Germinal center (tissue), 1 donor: ENCODE data around the gene PKD1L1.
"Not testable (repeated sequence)": the region's sequence is repeated elsewhere in the genome, so short reads cannot be mapped to it uniquely, and the experiment has no call there.

Experiments
- DNase-seq: peaks from one replicate; pipeline ENCODE4 v3.0.0; 2012; ENCODE audit warnings: mixed read lengths, low spot score

Gene PKD1L1

DNA sequence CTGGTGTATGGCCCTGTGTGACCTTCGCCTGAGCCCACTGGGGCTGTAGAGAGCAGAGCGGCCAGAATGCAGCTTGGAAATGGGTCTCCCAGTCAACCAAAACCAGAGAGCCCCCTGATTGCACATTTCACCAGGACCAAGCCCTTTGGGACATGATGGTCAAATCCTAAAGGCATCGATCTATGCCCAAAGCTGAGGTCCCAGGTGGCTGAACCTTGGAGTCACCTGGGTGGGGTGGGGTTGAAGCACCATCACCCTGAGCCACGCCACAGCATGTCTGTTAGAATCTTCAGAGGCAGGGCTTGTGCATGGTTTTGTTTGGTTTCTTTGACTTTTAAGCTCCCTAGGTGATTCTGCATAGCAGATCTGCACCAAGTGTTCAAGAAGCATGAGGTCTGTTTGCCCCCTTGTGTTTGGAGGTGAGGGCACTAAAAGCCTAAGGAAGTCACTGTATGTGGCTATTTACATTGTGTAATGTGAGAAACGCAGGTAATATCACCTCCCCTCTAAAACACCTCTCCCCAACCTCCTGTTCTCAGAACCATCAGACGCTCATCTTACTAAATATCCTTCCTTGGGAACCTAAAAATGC is 9.6 kb downstream of the PKD1L1 start:
- peak; percentile 45 for DNase-seq

- DNase-seq: peak; percentile 82
Measured at GRCh38 chr7:47937711-47938573, 10.3 kb downstream of the PKD1L1 start.

GRCh38 chr7:47937065-47937687 is 11.1 kb downstream of the PKD1L1 start:
- DNase-seq: peak; percentile 77

GRCh38 chr7:47936323-47936722 is 11.9 kb downstream of the PKD1L1 start:
- DNase-seq: no peak

DNA sequence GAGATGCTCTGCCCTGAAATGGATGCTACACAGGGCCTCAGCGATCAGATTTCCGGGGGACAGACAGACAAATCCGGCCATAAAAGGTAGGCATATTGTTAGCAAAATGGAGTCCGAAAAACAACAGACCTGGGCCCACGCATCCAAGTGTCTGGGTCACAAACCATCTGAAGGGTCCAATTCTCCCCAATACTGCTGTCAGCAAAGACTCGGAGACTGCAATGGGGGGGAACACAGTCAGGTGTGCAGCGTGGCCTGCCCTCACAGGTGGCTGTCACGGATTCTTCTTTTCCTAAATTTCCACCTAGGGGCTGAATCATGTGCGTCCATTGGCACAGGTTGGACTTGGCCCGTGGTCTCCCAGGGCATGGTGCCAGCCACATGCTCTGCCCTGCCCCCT is 12.9 kb downstream of the PKD1L1 start:
- DNase-seq: no peak

DNA sequence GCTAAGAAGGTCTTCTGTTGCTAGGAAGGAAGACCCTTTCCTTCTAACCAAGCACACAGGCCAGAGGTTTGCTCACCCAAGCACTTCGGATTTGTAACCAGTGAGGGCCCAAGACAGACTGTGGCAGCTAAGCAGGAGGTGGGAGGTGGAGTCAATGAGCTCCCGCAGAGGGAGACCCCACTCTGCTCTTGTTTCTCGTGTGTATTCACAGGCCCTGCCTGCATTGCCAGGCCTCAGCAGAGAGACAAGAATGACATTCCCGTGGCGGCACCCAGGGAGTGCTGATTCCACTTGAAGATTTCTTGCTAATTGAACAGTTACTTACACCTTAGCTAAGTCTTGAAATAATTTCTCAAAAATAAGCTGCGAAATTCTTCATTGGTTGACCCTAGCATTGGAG is 13.4 kb downstream of the PKD1L1 start:
- DNase-seq: no peak

GRCh38 chr7:47933215-47933614 is 15.1 kb downstream of the PKD1L1 start:
- no peak for DNase-seq

GRCh38 chr7:47932466-47933037 is 15.7 kb downstream of the PKD1L1 start:
- DNase-seq: no peak

DNA sequence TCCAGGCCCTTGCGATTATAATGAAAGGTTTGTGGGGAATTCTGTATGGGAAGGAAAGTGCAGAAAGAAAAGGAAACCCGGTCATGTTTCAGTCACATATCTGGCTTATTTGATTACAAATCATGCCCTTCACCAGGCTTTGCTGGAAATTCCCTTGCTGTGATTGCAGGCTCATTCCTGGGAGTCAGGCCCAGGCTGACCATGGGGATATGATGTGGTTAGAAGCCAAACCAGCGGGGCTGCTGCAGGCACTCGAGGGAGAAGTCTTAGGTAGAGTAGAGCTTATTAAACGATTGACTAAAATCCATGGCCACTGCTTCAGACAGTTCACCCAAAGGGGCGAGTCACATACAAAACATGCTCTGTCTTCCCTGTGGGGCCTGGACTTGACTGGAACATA is 16.2 kb downstream of the PKD1L1 start:
- no peak for DNase-seq

- DNase-seq: peak; percentile 38
Measured at GRCh38 chr7:47931005-47932004, 17.0 kb downstream of the PKD1L1 start.

- DNase-seq: no peak
Measured at GRCh38 chr7:47924266-47924665, 24.0 kb downstream of the PKD1L1 start.

GRCh38 chr7:47923081-47923875 is 25.0 kb downstream of the PKD1L1 start:
- DNase-seq: not testable (repeated sequence)

GRCh38 chr7:47916514-47916913 is 31.8 kb downstream of the PKD1L1 start:
- not testable (repeated sequence) for DNase-seq

DNA sequence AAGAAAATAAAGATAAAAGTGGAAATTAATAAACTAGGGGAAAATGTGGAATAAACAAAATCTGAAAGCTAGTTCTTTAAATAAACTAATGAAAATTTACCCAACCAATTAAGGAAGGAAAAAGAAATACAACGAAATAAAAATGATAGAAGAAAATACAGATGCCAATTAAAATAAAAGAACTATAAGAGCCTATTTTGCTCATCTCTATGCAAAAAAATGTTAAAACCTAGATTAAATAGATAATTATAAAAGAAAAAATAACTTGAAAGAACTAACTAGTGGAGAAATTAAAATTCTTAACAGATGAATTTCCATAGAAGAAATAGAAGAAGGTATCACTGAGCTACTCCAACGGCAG is 32.7 kb downstream of the PKD1L1 start:
- no peak for DNase-seq

DNA sequence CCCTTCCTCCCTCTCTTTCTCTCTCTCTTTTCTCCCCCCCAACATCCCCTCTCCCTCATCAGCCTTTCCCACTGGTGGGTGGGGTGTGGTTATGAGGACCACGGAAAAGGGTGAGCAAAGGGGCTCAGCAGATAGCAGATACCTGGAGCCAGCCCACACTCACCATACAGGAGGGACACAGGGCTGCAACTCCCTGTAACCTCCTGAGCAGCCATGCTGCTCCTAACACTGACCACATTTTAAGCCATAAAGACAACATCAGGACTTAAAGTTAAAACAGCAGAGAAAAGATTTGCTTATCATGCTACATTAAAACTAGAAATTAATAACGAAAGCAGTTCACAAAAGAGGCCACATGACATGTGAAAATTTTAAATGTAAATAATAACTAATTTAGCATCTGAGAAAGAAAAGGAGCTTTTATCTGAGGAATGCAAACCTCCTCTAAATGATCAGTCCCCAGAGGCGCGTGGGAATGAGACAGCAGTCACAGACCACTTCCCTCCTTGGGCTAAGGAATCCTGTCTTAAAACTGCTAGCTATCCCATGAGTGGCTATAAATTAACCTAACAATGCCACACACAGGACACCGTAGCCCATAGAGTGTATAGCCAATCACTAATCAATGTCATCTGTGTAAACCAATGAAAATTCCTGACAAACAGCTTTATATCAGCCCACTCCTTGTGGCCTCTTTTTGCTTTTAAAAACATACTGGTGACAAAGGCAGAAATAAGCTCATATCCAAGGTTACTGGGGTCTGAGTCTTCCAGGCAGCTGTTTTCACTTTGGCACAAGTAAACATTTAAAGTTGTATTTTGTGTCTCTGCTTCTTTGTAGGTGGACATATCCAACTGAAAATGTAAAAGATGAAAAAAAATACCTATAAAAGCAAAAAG is 33.3 kb downstream of the PKD1L1 start:
- no peak for DNase-seq

GRCh38 chr7:47912332-47912731 is 35.9 kb downstream of the PKD1L1 start:
- DNase-seq: no peak

DNA sequence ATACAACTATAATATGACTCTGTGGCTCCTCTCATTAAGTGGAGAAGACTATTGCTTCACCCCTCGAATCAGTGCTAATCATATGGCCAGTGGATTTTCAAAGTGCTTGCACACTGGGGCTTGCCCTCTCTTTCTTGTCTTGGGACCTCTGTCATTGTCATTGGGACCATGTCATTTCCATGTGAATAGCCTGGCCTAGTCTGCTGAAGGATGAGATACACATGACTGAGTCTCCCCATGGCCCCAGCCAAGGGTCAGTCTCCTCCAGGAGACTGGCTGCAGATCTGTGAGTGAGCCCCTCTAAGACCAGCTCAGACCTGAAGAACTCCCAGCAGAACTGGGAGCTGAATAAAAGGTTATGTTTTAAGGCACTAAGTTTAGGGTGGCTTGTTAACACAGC is 39.5 kb downstream of the PKD1L1 start:
- DNase-seq: no peak

GRCh38 chr7:47907981-47908616 is 40.2 kb downstream of the PKD1L1 start:
- no peak for DNase-seq

GRCh38 chr7:47906883-47907282 is 41.4 kb downstream of the PKD1L1 start:
- no peak for DNase-seq
